Cardiac muscle cell (in vitro differentiated cells and primary cell): ENCODE results near the gene DOCK1. TPM values are rescaled to one million over a fixed set of nuclear protein-coding genes. Genes with fewer than 3 reads are reported as not detected.

Experiments used
- DNase-seq, 2 donors: peaks; one replicate each; pipeline versions ENCODE4 v3.0.0 to v3.0.0-alpha.2; 2010 to 2017; ENCODE audit warnings: low read depth in 1 of 2, low spot score in 1 of 2
- H3K27ac ChIP-seq: fragments of 200-600 bp; sonication (generic); 2 replicates; pipeline ENCODE4 v1.5.1; 2016
- H3K27me3 ChIP-seq: fragments of 200-600 bp; sonication (generic); 2 replicates; pipeline ENCODE4 v1.6.0; 2016; ENCODE audit warnings: control low read depth
- H3K36me3 ChIP-seq: fragments of 200-600 bp; sonication (generic); 2 replicates; pipeline ENCODE4 v1.5.1; 2016; ENCODE audit warnings: control low read depth
- H3K4me1 ChIP-seq: fragments of 200-600 bp; sonication (generic); 2 replicates; pipeline ENCODE4 v1.8.1; 2017; ENCODE audit warnings: low read depth, mild to moderate bottlenecking, mixed run types
- H3K4me3 ChIP-seq: fragments of 200-600 bp; sonication (generic); 2 replicates; pipeline ENCODE4 v1.5.1; 2016; ENCODE audit warnings: mild to moderate bottlenecking
- H3K9me3 ChIP-seq: fragments of 200-600 bp; sonication (generic); 2 replicates; pipeline ENCODE4 v1.5.1; 2017; ENCODE audit warnings: low read depth, mild to moderate bottlenecking, control low read depth
- polyA plus RNA-seq: library from polyadenylated mRNA; unstranded; fragments of >200 nt; fragmentation: Nextera tagmentation; extraction: Ambion mirVana; gene quantifications from 2 replicates; pipeline ENCODE4 v1.2.1, GENCODE V29; 2016
- total RNA-seq: library from RNA; depleted of rRNA; stranded (reverse); fragments of >200 nt; gene quantifications from 2 replicates; pipeline ENCODE4 v1.2.3, GENCODE V29; 2016
- TF ChIP-seq, protein P1 (sequence below): IDR thresholded peaks from 2 replicates; pipeline ENCODE4 v1.5.1; 2012; ENCODE audit warnings: low read depth, mild to moderate bottlenecking, low read length

The DOCK1 gene
- total and polyA plus RNA-seq, 2 experiments from 2014 or later = 15.0 to 30.6 TPM

DNA sequence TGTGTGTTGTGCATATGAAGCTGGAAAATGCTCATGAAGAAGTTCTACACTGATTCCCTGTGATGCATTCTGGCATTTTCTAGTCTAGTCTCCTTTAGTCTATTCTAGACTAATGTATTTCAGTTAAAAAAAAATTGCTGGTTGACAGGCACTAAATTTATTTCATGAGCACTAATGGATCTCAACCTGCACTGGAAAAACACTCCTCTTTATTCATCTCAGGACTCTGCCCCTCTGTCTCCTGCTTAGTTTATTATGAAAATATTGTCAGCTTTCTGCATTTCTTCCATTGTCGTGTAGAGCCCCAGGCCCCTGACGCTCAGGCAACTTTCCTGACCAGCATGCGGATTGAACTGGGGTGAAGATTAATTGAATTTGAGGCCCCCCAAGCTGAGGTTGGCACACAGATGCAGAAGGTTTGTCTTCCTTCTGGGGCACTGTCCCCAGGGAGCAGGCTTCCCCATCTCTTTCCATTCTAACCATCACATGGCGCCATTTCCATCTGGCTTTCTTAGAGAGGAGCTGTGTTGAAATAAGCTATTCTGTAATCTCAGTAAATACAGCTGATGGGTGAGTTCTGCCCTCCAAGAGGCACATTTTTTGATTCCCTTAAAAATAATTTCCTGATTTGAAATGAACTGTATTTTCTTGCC lies 162.4 kb downstream of the DOCK1 start:
- Histone ChIP-seq H3K27me3 (no peaks in the 10 kb centered on the region), H3K4me1 (no peaks in the 10 kb centered on the region), H3K4me3 (no peak overlapping the region), H3K36me3 (peaks cover 2% of the 10 kb centered on the region), H3K9me3 (no peaks in the 10 kb centered on the region), H3K27ac (no peak overlapping the region)
- DNase-seq = no peak
- TF ChIP-seq, protein P1, sequence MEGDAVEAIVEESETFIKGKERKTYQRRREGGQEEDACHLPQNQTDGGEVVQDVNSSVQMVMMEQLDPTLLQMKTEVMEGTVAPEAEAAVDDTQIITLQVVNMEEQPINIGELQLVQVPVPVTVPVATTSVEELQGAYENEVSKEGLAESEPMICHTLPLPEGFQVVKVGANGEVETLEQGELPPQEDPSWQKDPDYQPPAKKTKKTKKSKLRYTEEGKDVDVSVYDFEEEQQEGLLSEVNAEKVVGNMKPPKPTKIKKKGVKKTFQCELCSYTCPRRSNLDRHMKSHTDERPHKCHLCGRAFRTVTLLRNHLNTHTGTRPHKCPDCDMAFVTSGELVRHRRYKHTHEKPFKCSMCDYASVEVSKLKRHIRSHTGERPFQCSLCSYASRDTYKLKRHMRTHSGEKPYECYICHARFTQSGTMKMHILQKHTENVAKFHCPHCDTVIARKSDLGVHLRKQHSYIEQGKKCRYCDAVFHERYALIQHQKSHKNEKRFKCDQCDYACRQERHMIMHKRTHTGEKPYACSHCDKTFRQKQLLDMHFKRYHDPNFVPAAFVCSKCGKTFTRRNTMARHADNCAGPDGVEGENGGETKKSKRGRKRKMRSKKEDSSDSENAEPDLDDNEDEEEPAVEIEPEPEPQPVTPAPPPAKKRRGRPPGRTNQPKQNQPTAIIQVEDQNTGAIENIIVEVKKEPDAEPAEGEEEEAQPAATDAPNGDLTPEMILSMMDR = no peak

DNA sequence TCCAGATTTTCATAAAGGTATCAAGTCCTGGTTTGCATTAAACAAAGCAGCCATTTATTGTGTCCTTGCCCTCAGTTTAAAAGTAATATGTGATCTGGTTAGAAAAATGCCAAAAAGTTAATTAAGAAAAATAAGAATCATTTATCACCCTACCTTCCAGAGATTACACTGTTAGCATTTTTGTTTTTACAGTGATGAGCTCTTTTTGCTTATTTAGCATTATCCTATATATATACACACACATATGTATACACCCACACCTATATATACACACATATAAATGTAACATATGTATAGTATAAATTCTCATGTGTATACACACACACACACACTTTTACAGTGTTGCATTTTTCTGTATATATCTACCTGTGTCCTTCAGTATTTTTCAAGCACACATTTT lies 163.3 kb downstream of the DOCK1 start:
- no peaks in the 10 kb centered on the region for H3K27me3 ChIP-seq
- H3K27ac ChIP-seq = no peak overlapping the region
- no peak for DNase-seq
- peaks cover 2% of the 10 kb centered on the region for H3K36me3 ChIP-seq
- TF ChIP-seq, protein P1 = no peak
- no peak overlapping the region for H3K4me3 ChIP-seq
- H3K9me3 ChIP-seq = no peaks in the 10 kb centered on the region
- no peaks in the 10 kb centered on the region for H3K4me1 ChIP-seq

GRCh38 chr10:127069436-127069835 lies 164.2 kb downstream of the DOCK1 start:
- H3K9me3 ChIP-seq = no peaks in the 10 kb centered on the region
- H3K36me3 ChIP-seq = peaks cover 2% of the 10 kb centered on the region
- no peaks in the 10 kb centered on the region for H3K27me3 ChIP-seq
- TF ChIP-seq, protein P1 = no peak
- no peaks in the 10 kb centered on the region for H3K4me1 ChIP-seq
- H3K4me3 ChIP-seq = no peak overlapping the region
- no peak for DNase-seq
- no peak overlapping the region for H3K27ac ChIP-seq

DNA sequence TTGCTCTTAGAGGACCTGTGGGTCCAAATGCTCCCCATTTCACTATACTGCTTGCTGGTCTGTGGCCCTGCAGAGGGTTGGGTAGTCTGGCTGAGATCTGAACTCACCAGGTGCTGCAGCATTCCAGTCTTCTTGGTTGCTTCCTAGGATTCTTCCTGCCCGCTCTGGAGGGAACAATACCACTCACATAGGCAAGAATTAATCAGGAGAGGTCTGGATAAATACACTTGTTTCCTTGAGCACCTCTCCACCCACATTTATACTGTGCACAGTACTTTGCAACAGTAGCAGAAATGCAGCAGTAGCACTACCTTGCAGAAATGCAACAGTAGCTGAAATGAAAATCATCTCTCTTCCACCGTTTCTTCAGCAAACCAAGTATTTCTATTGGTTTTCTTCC lies 165.9 kb downstream of the DOCK1 start:
- TF ChIP-seq, protein P1 = no peak
- Histone ChIP-seq H3K4me3 (no peak overlapping the region), H3K9me3 (no peaks in the 10 kb centered on the region), H3K4me1 (no peaks in the 10 kb centered on the region), H3K27ac (no peak overlapping the region), H3K27me3 (no peaks in the 10 kb centered on the region), H3K36me3 (peaks cover 2% of the 10 kb centered on the region)
- no peak for DNase-seq

DNA sequence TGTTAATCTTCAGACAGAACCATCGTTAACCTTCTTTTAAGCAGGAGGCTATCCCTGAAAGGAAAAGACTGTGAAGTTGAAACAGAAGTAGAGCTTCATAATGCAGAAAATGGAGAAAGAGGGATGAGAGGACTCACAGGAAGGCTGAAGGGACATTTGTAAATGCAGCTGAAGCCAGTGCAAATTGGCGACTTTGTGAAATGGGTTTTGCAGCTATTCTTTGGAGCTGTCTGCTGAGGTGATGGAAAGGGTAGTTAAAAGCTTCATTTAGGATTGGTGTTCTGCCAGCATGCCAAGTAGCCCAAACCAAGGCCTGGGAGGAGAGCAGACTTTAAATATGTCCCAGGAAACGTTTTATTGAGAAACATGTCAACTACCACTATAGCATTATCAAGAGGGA lies 168.4 kb downstream of the DOCK1 start:
- no peaks in the 10 kb centered on the region for H3K4me1 ChIP-seq
- TF ChIP-seq, protein P1 = no peak
- no peaks in the 10 kb centered on the region for H3K36me3 ChIP-seq

More for the DNA sequence above, 168.4 kb downstream of the DOCK1 start:
- no peaks in the 10 kb centered on the region for H3K9me3 ChIP-seq
- no peak overlapping the region for H3K4me3 ChIP-seq
- H3K27me3 ChIP-seq = no peaks in the 10 kb centered on the region
- DNase-seq = no peak
- H3K27ac ChIP-seq = no peak overlapping the region
